SK-N-SH (cell line): ENCODE results near the gene ARPC3. TPM values are rescaled to one million over a fixed set of nuclear protein-coding genes. Genes with fewer than 3 reads are reported as not detected.

ENCODE experiments used
- CTCF ChIP-seq: fragments of 200-600 bp; sonication (generic); IDR thresholded peaks from 2 replicates; pipeline ENCODE4 v1.6.1; 2017; ENCODE audit warnings: antibody characterized with exemption, mild to moderate bottlenecking, moderate library complexity
- ELF1 ChIP-seq: IDR thresholded peaks from 2 replicates; pipeline ENCODE4 v1.4.0; 2012
- EP300 ChIP-seq, 2 experiments: IDR thresholded peaks; 2 replicates each; pipeline versions ENCODE4 v1.4.0 to v1.6.1; 2012; ENCODE audit warnings: borderline replicate concordance in 1 of 2, low read depth in 1 of 2, low read length in 1 of 2
- EZH2phosphoT487 ChIP-seq: fragments of 200-600 bp; sonication (generic); IDR thresholded peaks from 2 replicates; pipeline ENCODE4 v1.6.1; 2017; ENCODE audit warnings: low read depth, mixed run types, mild to moderate bottlenecking, antibody characterized with exemption, moderate library complexity, borderline replicate concordance
- FOSL2 ChIP-seq: IDR thresholded peaks from 2 replicates; pipeline ENCODE4 v1.4.0; 2012; ENCODE audit warnings: low read depth, mild to moderate bottlenecking, moderate library complexity, borderline replicate concordance
- FOXJ3 ChIP-seq: sonication (generic); formaldehyde crosslinking; IDR thresholded peaks from 2 replicates; pipeline ENCODE4 v1.5.1; 2020; ENCODE audit warnings: mild to moderate bottlenecking, missing genetic modification reagents
- GABPA ChIP-seq: IDR thresholded peaks from 2 replicates; pipeline ENCODE4 v1.4.0; 2012; ENCODE audit warnings: low read depth, mild to moderate bottlenecking
- IRF3 ChIP-seq: fragments of 150-350 bp; IDR thresholded peaks from 2 replicates; pipeline ENCODE4 v1.6.1; 2016; ENCODE audit warnings: mild to moderate bottlenecking, low read depth, low read length
- MAX ChIP-seq: IDR thresholded peaks from 2 replicates; pipeline ENCODE4 v1.4.0; 2012; ENCODE audit warnings: low read depth
- MEF2A ChIP-seq: IDR thresholded peaks from 2 replicates; pipeline ENCODE4 v1.4.0; 2012; ENCODE audit warnings: low read depth, borderline replicate concordance
- NRF1 ChIP-seq: IDR thresholded peaks from 2 replicates; pipeline ENCODE4 v1.6.1; 2012; ENCODE audit warnings: low read depth, mild to moderate bottlenecking, low read length
- PBX3 ChIP-seq: IDR thresholded peaks from 2 replicates; pipeline ENCODE4; 2012
- REST ChIP-seq: IDR thresholded peaks from 2 replicates; pipeline ENCODE4 v1.6.1; 2012; ENCODE audit warnings: mild to moderate bottlenecking, low read depth, low read length, moderate library complexity
- RFX5 ChIP-seq: IDR thresholded peaks from 2 replicates; pipeline ENCODE4 v1.6.1; 2012; ENCODE audit warnings: mild to moderate bottlenecking, improper control_type of control experiment, low read length
- SIN3A ChIP-seq: IDR thresholded peaks from 2 replicates; pipeline ENCODE4 v1.6.1; 2012; ENCODE audit warnings: low read depth, mild to moderate bottlenecking, low read length, moderate library complexity, borderline replicate concordance
- TAF1 ChIP-seq: IDR thresholded peaks from 2 replicates; pipeline ENCODE4 v1.6.1; 2012; ENCODE audit warnings: low read depth, mild to moderate bottlenecking, low read length, moderate library complexity, borderline replicate concordance
- TCF12 ChIP-seq: IDR thresholded peaks from 2 replicates; pipeline ENCODE4 v1.4.0; 2012
- TEAD4 ChIP-seq: IDR thresholded peaks from 2 replicates; pipeline ENCODE4 v1.4.0; 2012; ENCODE audit warnings: mild to moderate bottlenecking, borderline replicate concordance; ENCODE audit not compliant: insufficient read depth
- polyA plus RNA-seq, 3 experiments: library from polyadenylated mRNA; depleted of rRNA; stranded (reverse); fragments of >200 nt; gene quantifications; 2 replicates each; pipeline ENCODE4 v1.2.3, GENCODE V29; 2012

Gene ARPC3
- polyA plus RNA-seq, 1 of the 3 experiments (the other 2 are of a cell fraction) = 50.5 TPM

GRCh38 chr12:110468214-110469048, 18.3 kb upstream of the ARPC3 start, which contains the start of the genes FAM216A and GPN3 (continued):
- TF ChIP-seq RFX5 (peak; percentile 74), TAF1 (peak; percentile 82; the same call in 1 of the 2 replicates), PBX3 (peak; percentile 31; the same call in 1 of the 2 replicates), EZH2phosphoT487 (no peak), IRF3 (no peak), REST (peak; percentile 60; the same call in 1 of the 2 replicates), FOSL2 (no peak; the same call in 1 of the 2 replicates), NRF1 (peak; percentile 49; the same call in 1 of the 2 replicates), EP300 (IDR thresholded peaks at IDR 0.05; ENCODE audit: borderline replicate concordance in 1 of 2, low read depth in 1 of 2, low read length in 1 of 2) (no peak; a peak in 2 of 4 replicates), MAX (peak; percentile 93), FOXJ3 (no peak), CTCF (no peak), TCF12 (no peak), SIN3A (no peak; the same call in none of the 2 replicates), MEF2A (no peak), GABPA (no peak; the same call in 1 of the 2 replicates), ELF1 (peak; percentile 64; the same call in 1 of the 2 replicates), TEAD4 (peak; percentile 47)
